ENCODE results near the gene CC2D1A.

The CC2D1A gene

GRCh38 chr19:13870873-13871272 is 35.1 kb upstream of the CC2D1A start:
- no peak for DNase-seq (ENCODE audit: low read depth, low spot score)
- Histone ChIP-seq H3K9me3 (ENCODE audit: insufficient read depth, low read length) (no peaks in the 10 kb centered on the region), H3K36me3 (ENCODE audit: insufficient read depth, insufficient read length, low read length) (peaks cover 3% of the 10 kb centered on the region), H3K4me3 (ENCODE audit: insufficient read length, low read depth) (no peak overlapping the region), H3K4me1 (ENCODE audit: insufficient read depth, insufficient read length) (peaks cover 10% of the 10 kb centered on the region), H3K27me3 (ENCODE audit: insufficient read depth, insufficient read length) (peaks cover 67% of the 10 kb centered on the region), H3K9ac (ENCODE audit: insufficient read length, low read depth) (peak overlapping the region; percentile 22)
- TF ChIP-seq ZNF274 (IDR thresholded peaks at IDR 0.05; ENCODE audit: low read depth, low read length) (no peak), SUZ12 (IDR thresholded peaks at IDR 0.05; ENCODE audit: extremely low read depth, insufficient read depth, insufficient read length) (no peak), YY1 (IDR thresholded peaks at IDR 0.05; ENCODE audit: insufficient read depth, insufficient read length) (no peak)

DNA sequence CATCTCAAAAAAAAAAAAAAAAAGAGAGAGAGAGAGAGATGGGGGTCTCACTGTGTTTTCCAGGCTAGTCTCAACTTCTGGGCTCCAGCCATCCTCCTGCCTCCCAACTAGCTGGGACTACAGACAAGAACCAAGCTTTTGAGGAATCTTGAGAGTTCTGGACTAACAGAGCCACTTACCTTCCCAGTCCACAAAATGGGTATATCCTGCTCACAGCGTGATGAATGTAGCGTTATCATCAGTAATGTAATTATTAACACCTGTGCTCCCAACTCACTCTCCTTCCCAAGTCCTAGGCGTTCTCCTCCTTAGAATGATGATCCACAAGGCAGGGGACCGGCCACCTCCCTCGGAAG is 33.7 kb upstream of the CC2D1A start:
- Histone ChIP-seq H3K27me3 (ENCODE audit: insufficient read depth, insufficient read length) (peaks cover 62% of the 10 kb centered on the region), H3K9me3 (ENCODE audit: insufficient read depth, low read length) (no peaks in the 10 kb centered on the region), H3K36me3 (ENCODE audit: insufficient read depth, insufficient read length, low read length) (peaks cover 3% of the 10 kb centered on the region), H3K9ac (ENCODE audit: insufficient read length, low read depth) (no peak overlapping the region), H3K4me1 (ENCODE audit: insufficient read depth, insufficient read length) (peaks cover 13% of the 10 kb centered on the region), H3K4me3 (ENCODE audit: insufficient read length, low read depth) (no peak overlapping the region)
- no peak for DNase-seq (ENCODE audit: low read depth, low spot score)
- TF ChIP-seq SUZ12 (IDR thresholded peaks at IDR 0.05; ENCODE audit: extremely low read depth, insufficient read depth, insufficient read length) (no peak), YY1 (IDR thresholded peaks at IDR 0.05; ENCODE audit: insufficient read depth, insufficient read length) (no peak), ZNF274 (IDR thresholded peaks at IDR 0.05; ENCODE audit: low read depth, low read length) (no peak)

- Histone ChIP-seq H3K4me3 (ENCODE audit: insufficient read length, low read depth) (peak overlapping the region; percentile 26), H3K4me1 (ENCODE audit: insufficient read depth, insufficient read length) (peaks cover 13% of the 10 kb centered on the region), H3K27me3 (ENCODE audit: insufficient read depth, insufficient read length) (peaks cover 57% of the 10 kb centered on the region), H3K9me3 (ENCODE audit: insufficient read depth, low read length) (no peaks in the 10 kb centered on the region), H3K9ac (ENCODE audit: insufficient read length, low read depth) (peak overlapping the region; percentile 32), H3K36me3 (ENCODE audit: insufficient read depth, insufficient read length, low read length) (peaks cover 3% of the 10 kb centered on the region)
- TF ChIP-seq SUZ12 (IDR thresholded peaks at IDR 0.05; ENCODE audit: extremely low read depth, insufficient read depth, insufficient read length) (no peak), YY1 (IDR thresholded peaks at IDR 0.05; ENCODE audit: insufficient read depth, insufficient read length) (no peak), ZNF274 (IDR thresholded peaks at IDR 0.05; ENCODE audit: low read depth, low read length) (no peak)
- peak; percentile 85 for DNase-seq (ENCODE audit: low read depth, low spot score)
Measured at GRCh38 chr19:13872695-13873389, 33.2 kb upstream of the CC2D1A start.

GRCh38 chr19:13873834-13874515 is 32.0 kb upstream of the CC2D1A start:
- Histone ChIP-seq H3K4me1 (ENCODE audit: insufficient read depth, insufficient read length) (peaks cover 13% of the 10 kb centered on the region), H3K9me3 (ENCODE audit: insufficient read depth, low read length) (no peaks in the 10 kb centered on the region), H3K27me3 (ENCODE audit: insufficient read depth, insufficient read length) (peaks cover 57% of the 10 kb centered on the region), H3K36me3 (ENCODE audit: insufficient read depth, insufficient read length, low read length) (peaks cover 3% of the 10 kb centered on the region), H3K4me3 (ENCODE audit: insufficient read length, low read depth) (no peak overlapping the region), H3K9ac (ENCODE audit: insufficient read length, low read depth) (no peak overlapping the region)
- no peak for TF ChIP-seq SUZ12 (IDR thresholded peaks at IDR 0.05; ENCODE audit: extremely low read depth, insufficient read depth, insufficient read length)
- TF ChIP-seq ZNF274 (IDR thresholded peaks at IDR 0.05; ENCODE audit: low read depth, low read length): no peak
- TF ChIP-seq YY1 (IDR thresholded peaks at IDR 0.05; ENCODE audit: insufficient read depth, insufficient read length): no peak
- DNase-seq (ENCODE audit: low read depth, low spot score): no peak

DNA sequence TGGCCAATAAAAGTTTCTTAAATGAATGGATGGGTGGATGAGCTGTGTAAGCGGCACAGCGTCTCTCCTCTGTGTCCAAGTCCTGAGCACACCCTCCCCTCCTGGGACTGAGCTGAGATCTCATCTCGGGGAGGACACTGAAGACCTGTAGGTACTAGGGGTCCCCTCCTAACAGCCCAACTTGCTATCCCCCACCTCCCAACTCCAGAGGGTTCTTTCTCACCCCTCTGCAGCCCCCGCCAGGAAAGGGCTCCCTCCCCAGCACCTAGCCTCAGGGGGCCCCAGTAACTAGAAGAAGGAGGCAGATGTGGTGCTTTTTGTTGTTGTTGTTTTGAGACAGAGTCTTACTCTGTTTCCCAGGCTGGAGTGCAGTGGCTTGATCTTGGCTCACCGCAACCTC is 30.2 kb upstream of the CC2D1A start:
- no peak overlapping the region for H3K9ac ChIP-seq (ENCODE audit: insufficient read length, low read depth)
- H3K27me3 ChIP-seq (ENCODE audit: insufficient read depth, insufficient read length): peaks cover 51% of the 10 kb centered on the region
- H3K4me3 ChIP-seq (ENCODE audit: insufficient read length, low read depth): no peak overlapping the region
- H3K4me1 ChIP-seq (ENCODE audit: insufficient read depth, insufficient read length): peaks cover 17% of the 10 kb centered on the region
- TF ChIP-seq YY1 (IDR thresholded peaks at IDR 0.05; ENCODE audit: insufficient read depth, insufficient read length): no peak
- TF ChIP-seq SUZ12 (IDR thresholded peaks at IDR 0.05; ENCODE audit: extremely low read depth, insufficient read depth, insufficient read length): no peak
- no peak for TF ChIP-seq ZNF274 (IDR thresholded peaks at IDR 0.05; ENCODE audit: low read depth, low read length)
- DNase-seq (ENCODE audit: low read depth, low spot score): no peak
- no peaks in the 10 kb centered on the region for H3K9me3 ChIP-seq (ENCODE audit: insufficient read depth, low read length)
- no peaks in the 10 kb centered on the region for H3K36me3 ChIP-seq (ENCODE audit: insufficient read depth, insufficient read length, low read length)

DNA sequence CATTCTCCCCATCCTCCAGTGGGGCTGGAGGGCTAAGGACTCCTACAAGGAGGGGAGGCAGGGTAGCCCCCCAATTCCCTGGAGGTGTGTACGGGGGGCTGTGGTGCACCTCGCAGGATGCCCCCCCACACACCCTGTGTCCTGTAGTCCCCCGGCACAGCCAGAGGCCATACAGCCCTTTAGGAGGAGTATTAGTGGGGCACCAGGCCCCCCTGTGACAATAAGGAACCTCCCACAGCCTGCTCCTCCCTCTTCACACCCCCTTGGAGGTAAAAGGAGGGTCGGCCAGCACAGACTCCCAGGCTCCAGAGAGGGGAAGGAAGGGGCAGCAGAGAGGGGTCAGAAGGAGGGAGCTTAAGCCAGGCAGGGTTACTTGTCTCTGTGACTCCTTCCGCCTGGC is 29.2 kb upstream of the CC2D1A start, which contains the start of gene NANOS3:
Gene NANOS3, plus strand, starts transcription at position 301 of the 400 bp plus-strand sequence. CDS start 115 bp downstream, outside the sequence.
- Histone ChIP-seq H3K4me1 (ENCODE audit: insufficient read depth, insufficient read length) (peaks cover 24% of the 10 kb centered on the region), H3K9me3 (ENCODE audit: insufficient read depth, low read length) (no peaks in the 10 kb centered on the region), H3K4me3 (ENCODE audit: insufficient read length, low read depth) (no peak within 1 kb of the TSS), H3K9ac (ENCODE audit: insufficient read length, low read depth) (peak within 1 kb of the TSS; percentile 42), H3K36me3 (ENCODE audit: insufficient read depth, insufficient read length, low read length) (no peaks in the 10 kb centered on the region), H3K27me3 (ENCODE audit: insufficient read depth, insufficient read length) (peaks cover 41% of the 10 kb centered on the region)
- TF ChIP-seq YY1 (IDR thresholded peaks at IDR 0.05; ENCODE audit: insufficient read depth, insufficient read length) (no peak), SUZ12 (IDR thresholded peaks at IDR 0.05; ENCODE audit: extremely low read depth, insufficient read depth, insufficient read length) (no peak), ZNF274 (IDR thresholded peaks at IDR 0.05; ENCODE audit: low read depth, low read length) (no peak)
- DNase-seq (ENCODE audit: low read depth, low spot score): no peak

DNA sequence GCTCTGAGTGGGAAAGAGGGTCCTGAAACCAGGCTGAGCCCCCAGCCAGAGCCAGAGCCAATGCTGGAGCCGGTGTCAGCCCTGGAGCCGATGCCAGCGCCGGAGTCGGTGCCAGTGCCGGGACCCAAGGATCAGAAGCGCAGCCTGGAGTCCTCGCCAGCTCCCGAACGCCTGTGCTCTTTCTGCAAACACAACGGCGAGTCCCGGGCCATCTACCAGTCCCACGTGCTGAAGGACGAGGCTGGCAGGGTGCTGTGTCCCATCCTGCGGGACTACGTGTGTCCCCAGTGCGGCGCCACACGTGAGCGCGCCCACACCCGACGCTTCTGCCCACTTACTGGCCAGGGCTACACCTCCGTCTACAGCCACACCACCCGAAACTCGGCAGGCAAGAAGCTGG is 28.7 kb upstream of the CC2D1A start:
- Histone ChIP-seq H3K27me3 (ENCODE audit: insufficient read depth, insufficient read length) (peaks cover 37% of the 10 kb centered on the region), H3K9me3 (ENCODE audit: insufficient read depth, low read length) (no peaks in the 10 kb centered on the region), H3K36me3 (ENCODE audit: insufficient read depth, insufficient read length, low read length) (no peaks in the 10 kb centered on the region), H3K4me1 (ENCODE audit: insufficient read depth, insufficient read length) (peaks cover 29% of the 10 kb centered on the region), H3K4me3 (ENCODE audit: insufficient read length, low read depth) (no peak overlapping the region), H3K9ac (ENCODE audit: insufficient read length, low read depth) (peak overlapping the region; percentile 42)
- DNase-seq (ENCODE audit: low read depth, low spot score): no peak
- TF ChIP-seq SUZ12 (IDR thresholded peaks at IDR 0.05; ENCODE audit: extremely low read depth, insufficient read depth, insufficient read length): no peak
- TF ChIP-seq ZNF274 (IDR thresholded peaks at IDR 0.05; ENCODE audit: low read depth, low read length): no peak
- TF ChIP-seq YY1 (IDR thresholded peaks at IDR 0.05; ENCODE audit: insufficient read depth, insufficient read length): no peak

All from NT2/D1 (cell line).